Fibroblast of lung (primary cell): Measurements from ENCODE around the gene UPK3B. TPM values are rescaled to one million over a fixed set of nuclear protein-coding genes. Genes with fewer than 3 reads are reported as not detected.
"Not testable (repeated sequence)": the region's sequence is repeated elsewhere in the genome, so short reads cannot be mapped to it uniquely, and the experiment has no call there.

Experiments used
- DNase-seq, 2 donors: peaks; one replicate each; pipeline versions ENCODE4 v3.0.0 to v3.0.0-alpha.2; 2010; ENCODE audit warnings: low read depth in 2 of 2
- H2AFZ ChIP-seq: 2 replicates; pipeline ENCODE4 v1.5.1; 2012; ENCODE audit warnings: low read length, control low read depth, inconsistent platforms
- H3K27ac ChIP-seq: 2 replicates; pipeline ENCODE4 v1.5.1; 2011; ENCODE audit warnings: low read length, control low read depth; ENCODE audit not compliant: insufficient read depth
- H3K27me3 ChIP-seq: 2 replicates; pipeline ENCODE4 v1.5.1; 2011; ENCODE audit warnings: mild to moderate bottlenecking, low read length; ENCODE audit not compliant: control insufficient read depth, insufficient read depth
- H3K36me3 ChIP-seq: 2 replicates; pipeline ENCODE4 v1.5.1; 2011; ENCODE audit warnings: low read length; ENCODE audit not compliant: control insufficient read depth, insufficient read depth
- H3K4me1 ChIP-seq: 2 replicates; pipeline ENCODE4 v1.5.1; 2011; ENCODE audit warnings: low read length; ENCODE audit not compliant: control insufficient read depth, insufficient read depth; ENCODE audit errors: extremely low read depth
- H3K4me2 ChIP-seq: 2 replicates; pipeline ENCODE4 v1.5.1; 2011; ENCODE audit warnings: low read length, control low read depth; ENCODE audit not compliant: insufficient read depth; ENCODE audit errors: extremely low read depth
- H3K4me3 ChIP-seq, 4 experiments: fragments of 200-600 bp in 1 of 4; sonication (generic) in 1 of 4; replicated peaks in 1 of 4; 2 replicates each; pipeline ENCODE4 v1.5.1; 2011 to 2016; ENCODE audit warnings: low read length in 4 of 4, low read depth in 3 of 4, mild to moderate bottlenecking in 3 of 4, control low read depth in 2 of 4, inconsistent platforms in 1 of 4, mixed read lengths in 1 of 4; ENCODE audit not compliant: insufficient read depth in 1 of 4; ENCODE audit errors: control extremely low read depth in 1 of 4
- H3K79me2 ChIP-seq: 2 replicates; pipeline ENCODE4 v1.5.1; 2012; ENCODE audit warnings: mild to moderate bottlenecking, low read length, inconsistent platforms; ENCODE audit not compliant: control insufficient read depth, insufficient read depth
- H3K9ac ChIP-seq: 2 replicates; pipeline ENCODE4 v1.5.1; 2011; ENCODE audit warnings: mild to moderate bottlenecking, low read length, control low read depth; ENCODE audit not compliant: insufficient read depth
- H3K9me3 ChIP-seq: 2 replicates; pipeline ENCODE4 v1.5.1; 2012; ENCODE audit warnings: low read depth, low read length; ENCODE audit not compliant: control insufficient read depth, insufficient read depth
- H4K20me1 ChIP-seq: 2 replicates; pipeline ENCODE4 v1.5.1; 2011; ENCODE audit warnings: low read length; ENCODE audit not compliant: control insufficient read depth, insufficient read depth; ENCODE audit errors: extremely low read depth
- polyA plus RNA-seq, 2 donors: library from polyadenylated mRNA; depleted of rRNA in 1 of 2; stranded (reverse) in 1 of 2; unstranded in 1 of 2; fragments of >200 nt; gene quantifications; 2 replicates each; pipeline ENCODE4 v1.2.1, GENCODE V29; 2011 to 2012; ENCODE audit warnings: missing spikeins in 1 of 2
- total RNA-seq: library from RNA; depleted of rRNA; stranded (reverse); fragments of >200 nt; gene quantifications from 2 replicates; pipeline ENCODE4 v1.2.1, GENCODE V29; 2014

Gene UPK3B
- total and polyA plus RNA-seq, 2 donors (not counting 1 experiment from before 2014, with no cell fraction given), result 0.50 TPM; not detected in 1

GRCh38 chr7:76565001-76565400, 54.6 kb downstream of the UPK3B start:
- not testable (repeated sequence) for H2AFZ ChIP-seq, H3K4me2 ChIP-seq, H3K36me3 ChIP-seq, H3K79me2 ChIP-seq, H3K9ac ChIP-seq, H3K4me3 ChIP-seq, H3K4me1 ChIP-seq, H4K20me1 ChIP-seq, H3K27me3 ChIP-seq, DNase-seq, H3K9me3 ChIP-seq, H3K27ac ChIP-seq

Other genes starting within 250 kb of the UPK3B start
- 36.2 and 70.0 TPM in 2 replicates for gene HSPB1, start 207.9 kb upstream of the UPK3B start, total RNA-seq
- gene HSPB1, start 207.9 kb upstream of the UPK3B start, polyA plus RNA-seq, result 234 and 235 TPM in 2 replicates
- gene YWHAG, start 151.6 kb upstream of the UPK3B start, total RNA-seq, result 54.2 and 68.4 TPM in 2 replicates
- 80.4 and 85.7 TPM in 2 replicates for gene YWHAG, start 151.6 kb upstream of the UPK3B start, polyA plus RNA-seq
- gene SSC4D, start 100.9 kb upstream of the UPK3B start, total RNA-seq, result 0.33 and 0.51 TPM in 2 replicates
- 0.42 and 0.45 TPM in 2 replicates for gene SSC4D, start 100.9 kb upstream of the UPK3B start, polyA plus RNA-seq
- 2.6 TPM in 2 replicates for gene ZP3, start 85.6 kb upstream of the UPK3B start, total RNA-seq
- 1.4 TPM in 2 replicates for gene ZP3, start 85.6 kb upstream of the UPK3B start, polyA plus RNA-seq
- 2.6 and 6.8 TPM in 2 replicates for gene DTX2, start 48.8 kb upstream of the UPK3B start, total RNA-seq
- gene DTX2, start 48.8 kb upstream of the UPK3B start, polyA plus RNA-seq, result 2.2 and 3.4 TPM in 2 replicates
- 0.17 and 0.51 TPM in 2 replicates for gene SPDYE16, start 32.7 kb downstream of the UPK3B start, total RNA-seq
- not detected in 2 replicates for gene SPDYE16, start 32.7 kb downstream of the UPK3B start, polyA plus RNA-seq
- gene POMZP3, start 116.7 kb downstream of the UPK3B start, total RNA-seq, result 1.3 and 1.5 TPM in 2 replicates
- gene POMZP3, start 116.7 kb downstream of the UPK3B start, polyA plus RNA-seq, result 10.4 and 13.6 TPM in 2 replicates